Endothelial cell of hepatic sinusoid (primary cell): ENCODE data around the gene DDB1.

Experiments used
- in situ Hi-C: cut with HindIII; loops from 2 replicates; pipeline ENCODE4 v1.10.0; 2017; ENCODE audit warnings: low sequenced_read_pairs

Gene DDB1

GRCh38 chr11:61336171-61336935, 3.4 kb upstream of the DDB1 start:
- in situ Hi-C loops, result no loop called here

GRCh38 chr11:61335355-61335710, 2.4 kb upstream of the DDB1 start:
- in situ Hi-C loops, result no loop called here

GRCh38 chr11:61334434-61335354, 1.8 kb upstream of the DDB1 start:
- in situ Hi-C loops, result no loop called here

GRCh38 chr11:61333550-61334433, 887 bp upstream of the DDB1 start:
- in situ Hi-C loops, result no loop called here

- in situ Hi-C loops, result no loop called here
Measured at GRCh38 chr11:61332281-61332796, 566 bp downstream of the DDB1 start.

- in situ Hi-C loops, result no loop called here
Measured at GRCh38 chr11:61331651-61332050, 1.3 kb downstream of the DDB1 start.

GRCh38 chr11:61329871-61330270, 3.0 kb downstream of the DDB1 start:
- in situ Hi-C loops, result loop anchor here (5.0 kb wide), 1 partner anchor 72 kb away; no protein-coding TSS in a partner anchor

- in situ Hi-C loops, result loop anchor here (5.0 kb wide), 1 partner anchor 74 kb away; no protein-coding TSS in a partner anchor
Measured at GRCh38 chr11:61328351-61328750, 4.6 kb downstream of the DDB1 start.

- in situ Hi-C loops, result loop anchor here (5.0 kb wide), 1 partner anchor 75 kb away; no protein-coding TSS in a partner anchor
Measured at GRCh38 chr11:61327669-61328071, 5.2 kb downstream of the DDB1 start.

GRCh38 chr11:61325649-61326414, 7.1 kb downstream of the DDB1 start:
- in situ Hi-C loops, result loop anchor here (5.0 kb wide), 1 partner anchor 76 kb away; no protein-coding TSS in a partner anchor

GRCh38 chr11:61315260-61315659, 17.6 kb downstream of the DDB1 start:
- in situ Hi-C loops, result no loop called here

GRCh38 chr11:61310749-61311148, 22.2 kb downstream of the DDB1 start:
- in situ Hi-C loops, result no loop called here

GRCh38 chr11:61309739-61310138, 23.2 kb downstream of the DDB1 start:
- in situ Hi-C loops, result no loop called here

GRCh38 chr11:61309141-61309540, 23.8 kb downstream of the DDB1 start:
- in situ Hi-C loops, result no loop called here

- in situ Hi-C loops, result no loop called here
Measured at GRCh38 chr11:61307354-61307753, 25.6 kb downstream of the DDB1 start.

GRCh38 chr11:61306221-61306620, 26.7 kb downstream of the DDB1 start:
- in situ Hi-C loops, result no loop called here

GRCh38 chr11:61305417-61305816, 27.5 kb downstream of the DDB1 start:
- in situ Hi-C loops, result no loop called here

GRCh38 chr11:61303725-61304124, 29.2 kb downstream of the DDB1 start:
- in situ Hi-C loops, result no loop called here

- in situ Hi-C loops, result no loop called here
Measured at GRCh38 chr11:61302550-61302949, 30.4 kb downstream of the DDB1 start.
